H1 (cell line): ENCODE results near the gene ARPP19. TPM values are rescaled to one million over a fixed set of nuclear protein-coding genes. Genes with fewer than 3 reads are reported as not detected.

ENCODE experiments used
- CTCF ChIA-PET: fragments of 300-600 bp; sonication (Branson Sonifier 250); formaldehyde crosslinking; loops from one replicate; lab custom pipeline; 2021; ENCODE audit not compliant: partially characterized antibody; lab: Charles Lee
- POLR2A ChIA-PET: fragments of 300-600 bp; sonication (Branson Sonifier 250); formaldehyde crosslinking; loops from one replicate; lab custom pipeline; 2021; ENCODE audit warnings: inconsistent platforms; ENCODE audit not compliant: partially characterized antibody; lab: Charles Lee
- DNase-seq, 2 experiments: peaks; one replicate each; pipeline versions ENCODE4 v3.0.0 to v3.0.0-alpha.2; 2010 to 2022; ENCODE audit warnings: low spot score in 2 of 2, low read depth in 1 of 2, mixed read lengths in 1 of 2
- FAIRE-seq: peaks from 2 replicates; lab custom pipeline; 2011; peaks lifted over from hg19 to GRCh38; lab: Jason Lieb, UNC
- H2AFZ ChIP-seq: 2 replicates; pipeline ENCODE4 v1.8.1; 2012; ENCODE audit warnings: low read length, inconsistent platforms
- H2AK5ac ChIP-seq: 2 replicates; pipeline ENCODE4 v1.6.1; 2013; ENCODE audit warnings: low read depth, low read length
- H2BK120ac ChIP-seq: replicated peaks from 2 replicates; pipeline ENCODE3; 2013; ENCODE audit warnings: low read depth, low read length, inconsistent platforms
- H2BK12ac ChIP-seq: 2 replicates; pipeline ENCODE4 v1.6.1; 2013; ENCODE audit warnings: low read depth, low read length
- H2BK15ac ChIP-seq: 2 replicates; pipeline ENCODE4 v1.6.1; 2013; ENCODE audit warnings: low read length
- H2BK20ac ChIP-seq: 2 replicates; pipeline ENCODE4 v1.6.1; 2013; ENCODE audit warnings: low read length
- H2BK5ac ChIP-seq: 2 replicates; pipeline ENCODE4 v1.6.1; 2013; ENCODE audit warnings: low read depth, low read length
- H3K14ac ChIP-seq: 2 replicates; pipeline ENCODE4 v1.6.1; 2013; ENCODE audit warnings: inconsistent platforms; ENCODE audit not compliant: insufficient read length
- H3K18ac ChIP-seq: 2 replicates; pipeline ENCODE4 v1.6.1; 2013; ENCODE audit warnings: low read length; ENCODE audit errors: extremely low read depth
- H3K23ac ChIP-seq: 2 replicates; pipeline ENCODE4 v1.6.1; 2013; ENCODE audit warnings: inconsistent platforms; ENCODE audit not compliant: insufficient read length
- H3K23me2 ChIP-seq: 2 replicates; pipeline ENCODE4 v1.6.1; 2013; ENCODE audit warnings: low read depth, low read length
- H3K27ac ChIP-seq: 2 replicates; pipeline ENCODE4 v1.6.1; 2011; ENCODE audit warnings: low read depth, low read length, inconsistent platforms
- H3K27me3 ChIP-seq, 4 experiments: replicated peaks in 1 of 4; 1 replicate in 1 of 4; 2 replicates in 3 of 4; pipeline versions ENCODE4 v1.6.1 to v1.8.1; 2011 to 2013; ENCODE audit warnings: low read length in 3 of 4, mild to moderate bottlenecking in 3 of 4, inconsistent platforms in 2 of 4, mixed read lengths in 2 of 4, moderate library complexity in 1 of 4; ENCODE audit not compliant: control insufficient read depth in 3 of 4, insufficient read depth in 3 of 4; ENCODE audit errors: extremely low read depth in 1 of 4
- H3K36me3 ChIP-seq, 4 experiments: 2 replicates each; pipeline versions ENCODE4 v1.6.1 to v1.8.1; 2011 to 2013; ENCODE audit warnings: mild to moderate bottlenecking in 4 of 4, low read length in 3 of 4, moderate library complexity in 2 of 4, control low read depth in 1 of 4, inconsistent platforms in 1 of 4; ENCODE audit not compliant: insufficient read depth in 4 of 4, control insufficient read depth in 2 of 4
- H3K4ac ChIP-seq: replicated peaks from 2 replicates; pipeline ENCODE3; 2013; ENCODE audit warnings: low read length, low read depth, mixed read lengths, inconsistent platforms; ENCODE audit not compliant: insufficient read length
- H3K4me1 ChIP-seq, 4 experiments: replicated peaks in 1 of 4; 1 replicate in 1 of 4; 2 replicates in 3 of 4; pipeline versions ENCODE4 v1.6.1 to v1.8.1; 2011 to 2013; ENCODE audit warnings: low read length in 3 of 4, inconsistent platforms in 2 of 4, mixed read lengths in 1 of 4; ENCODE audit not compliant: insufficient read depth in 4 of 4, control insufficient read depth in 3 of 4
- H3K4me2 ChIP-seq, 2 experiments: 2 replicates each; pipeline versions ENCODE4 v1.6.1 to v1.8.1; 2011 to 2013; ENCODE audit warnings: low read depth in 2 of 2, low read length in 2 of 2, control low read depth in 1 of 2, inconsistent platforms in 1 of 2, mild to moderate bottlenecking in 1 of 2; ENCODE audit not compliant: insufficient read depth in 1 of 2
- H3K4me3 ChIP-seq, 4 experiments: fragments of 200-600, 300-600 bp in 1 of 4; sonication (generic), shearing (Covaris generic), sonication (Bioruptor Twin) in 1 of 4; 2 replicates each; pipeline versions ENCODE4 v1.5.1 to v1.8.1; 2011 to 2016; ENCODE audit warnings: low read length in 4 of 4, low read depth in 3 of 4, control low read depth in 2 of 4, inconsistent platforms in 2 of 4, mild to moderate bottlenecking in 2 of 4, mixed read lengths in 1 of 4, moderate library complexity in 1 of 4; ENCODE audit not compliant: insufficient read depth in 2 of 4; ENCODE audit errors: extremely low read depth in 1 of 4
- H3K56ac ChIP-seq: replicated peaks from 2 replicates; pipeline ENCODE3; 2013; ENCODE audit warnings: low read depth, mild to moderate bottlenecking, mixed read lengths, low read length, inconsistent platforms; ENCODE audit not compliant: insufficient read length
- H3K79me1 ChIP-seq: 2 replicates; pipeline ENCODE4 v1.6.1; 2013; ENCODE audit warnings: low read depth, low read length, control low read depth
- H3K79me2 ChIP-seq, 2 experiments: 2 replicates each; pipeline versions ENCODE4 v1.6.1 to v1.8.1; 2012 to 2013; ENCODE audit warnings: low read length in 2 of 2, mild to moderate bottlenecking in 2 of 2, inconsistent platforms in 1 of 2; ENCODE audit not compliant: insufficient read depth in 2 of 2, control insufficient read depth in 1 of 2
- H3K9ac ChIP-seq, 4 experiments: replicated peaks in 1 of 4; 1 replicate in 1 of 4; 2 replicates in 3 of 4; pipeline versions ENCODE4 v1.6.1 to v1.8.1; 2011 to 2013; ENCODE audit warnings: low read depth in 3 of 4, low read length in 3 of 4, control low read depth in 2 of 4, mild to moderate bottlenecking in 2 of 4, moderate library complexity in 2 of 4, inconsistent platforms in 1 of 4; ENCODE audit errors: extremely low read depth in 1 of 4
- H3K9me3 ChIP-seq, 2 experiments: 2 replicates each; pipeline versions ENCODE4 v1.6.1 to v1.8.1; 2012 to 2013; ENCODE audit warnings: mild to moderate bottlenecking in 2 of 2, moderate library complexity in 2 of 2, control low read depth in 1 of 2, inconsistent platforms in 1 of 2, low read depth in 1 of 2, low read length in 1 of 2, mixed read lengths in 1 of 2; ENCODE audit not compliant: insufficient read depth in 2 of 2
- H4K20me1 ChIP-seq, 2 experiments: replicated peaks in 1 of 2; 2 replicates each; pipeline versions ENCODE3 to v1.8.1; 2011 to 2013; ENCODE audit warnings: inconsistent platforms in 2 of 2, low read length in 2 of 2, mild to moderate bottlenecking in 1 of 2; ENCODE audit not compliant: insufficient read depth in 2 of 2, control insufficient read depth in 1 of 2
- H4K5ac ChIP-seq: 2 replicates; pipeline ENCODE4 v1.6.1; 2013; ENCODE audit warnings: low read length, low read depth, mixed read lengths, inconsistent platforms; ENCODE audit not compliant: insufficient read length
- H4K8ac ChIP-seq: 2 replicates; pipeline ENCODE4 v1.8.0; 2013; ENCODE audit warnings: mild to moderate bottlenecking, moderate library complexity, low read length, inconsistent platforms; ENCODE audit not compliant: insufficient read depth; ENCODE audit errors: extremely low read depth
- H4K91ac ChIP-seq: replicated peaks from 2 replicates; pipeline ENCODE3; 2013; ENCODE audit warnings: low read length, mixed read lengths, inconsistent platforms; ENCODE audit not compliant: insufficient read length
- CBX8 ChIP-seq: fragments of 300-800, 300-1000 bp; sonication (generic); IDR thresholded peaks from 2 replicates; pipeline ENCODE4 v1.7.1; 2016; ENCODE audit warnings: low read depth, low read length, borderline replicate concordance
- CHD2 ChIP-seq: IDR thresholded peaks from 2 replicates; pipeline ENCODE4 v1.6.1; 2012; ENCODE audit warnings: low read length, improper control_type of control experiment
- EZH2 ChIP-seq: fragments of 200-600 bp; sonication (generic); IDR thresholded peaks from 2 replicates; pipeline ENCODE4 v1.7.1; 2012; ENCODE audit warnings: low read depth, mild to moderate bottlenecking, moderate library complexity, low read length, inconsistent platforms; ENCODE audit not compliant: severe bottlenecking
- GABPA ChIP-seq: IDR thresholded peaks from 2 replicates; pipeline ENCODE4 v1.6.1; 2011; ENCODE audit warnings: mild to moderate bottlenecking, low read length, moderate library complexity, borderline replicate concordance; ENCODE audit not compliant: insufficient read depth
- KDM5A ChIP-seq: fragments of 200-600 bp; IDR thresholded peaks from 2 replicates; pipeline ENCODE4 v1.7.1; 2012; ENCODE audit warnings: mild to moderate bottlenecking, low read length, inconsistent platforms, mixed read lengths
- POLR2AphosphoS5 ChIP-seq: IDR thresholded peaks from 2 replicates; pipeline ENCODE4 v1.6.1; 2011; ENCODE audit warnings: low read depth, low read length
- RNF2 ChIP-seq: fragments of 200-900, 300-1000 bp; sonication (generic); IDR thresholded peaks from 2 replicates; pipeline ENCODE4 v1.7.1; 2016; ENCODE audit warnings: borderline replicate concordance, low read depth, mild to moderate bottlenecking, antibody characterized with exemption, low read length; ENCODE audit not compliant: poor library complexity, severe bottlenecking; ENCODE audit errors: missing control alignments
- TAF7 ChIP-seq: optimal IDR thresholded peaks from 2 replicates; pipeline ENCODE3; 2011; ENCODE audit warnings: low read depth, mild to moderate bottlenecking, inconsistent platforms, low read length, moderate library complexity, borderline replicate concordance
- ZNF274 ChIP-seq: IDR thresholded peaks from 2 replicates; pipeline ENCODE4 v1.7.0; 2012; ENCODE audit warnings: low read length, borderline replicate concordance; ENCODE audit errors: extremely low read depth
- WGBS, 2 experiments: shearing (Covaris generic) in 1 of 2; methylation state at CpG; one replicate each; pipeline versions ENCODE4 v1.1.6 to v1.1.7; 2013 to 2015; ENCODE audit warnings: low lambda C conversion rate in 2 of 2, mixed read lengths in 2 of 2, inconsistent platforms in 1 of 2, low coverage in 1 of 2, missing lambda C conversion rate in 1 of 2; ENCODE audit not compliant: insufficient replicate concordance in 2 of 2, insufficient coverage in 1 of 2, insufficient read length in 1 of 2; ENCODE audit errors: extremely low coverage in 1 of 2, missing lambda C conversion rate in 1 of 2; 5-methylcytosine and 5-hydroxymethylcytosine counted together
- polyA plus RNA-seq, 7 experiments: library from polyadenylated mRNA; depleted of rRNA in 3 of 7; stranded (reverse) in 5 of 7; unstranded in 2 of 7; fragments of >200 nt in 5 of 7; fragments of 200-250 nt in 2 of 7; gene quantifications; 1 replicate in 5 of 7; 2 replicates in 1 of 7; 4 replicates in 1 of 7; pipeline versions ENCODE4 v1.2.1 to v1.2.3, GENCODE V29; 2011 to 2013; ENCODE audit warnings: missing spikeins in 2 of 7, mixed read lengths in 2 of 7
- total RNA-seq: library from RNA; stranded (reverse); fragmentation: NEBNext Ultra II Directional; extraction: Animal tissue kit (Norgen Biotek cat#: 25700); gene quantifications from 2 replicates; pipeline ENCODE4 v1.2.1, GENCODE V29; 2021
- TF ChIP-seq, protein P1 (sequence below): IDR thresholded peaks from 2 replicates; pipeline ENCODE4 v1.6.1; 2012; ENCODE audit warnings: inconsistent platforms
- TF ChIP-seq, protein P2 (sequence below), 3 experiments: IDR thresholded peaks; 1 replicate in 2 of 3; 2 replicates in 1 of 3; pipeline versions ENCODE4 v1.5.1 to v1.6.1; 2011; ENCODE audit warnings: low read length in 3 of 3, mild to moderate bottlenecking in 3 of 3, inconsistent platforms in 2 of 3, low read depth in 1 of 3, moderate library complexity in 1 of 3; ENCODE audit not compliant: insufficient read depth in 1 of 3; ENCODE audit errors: control extremely low read depth in 1 of 3

The ARPP19 gene
- total and polyA plus RNA-seq, 2 of the 8 experiments (the other 6 are each of a cell fraction or from before 2014, with no cell fraction given), result 81.9 to 274 TPM

DNA sequence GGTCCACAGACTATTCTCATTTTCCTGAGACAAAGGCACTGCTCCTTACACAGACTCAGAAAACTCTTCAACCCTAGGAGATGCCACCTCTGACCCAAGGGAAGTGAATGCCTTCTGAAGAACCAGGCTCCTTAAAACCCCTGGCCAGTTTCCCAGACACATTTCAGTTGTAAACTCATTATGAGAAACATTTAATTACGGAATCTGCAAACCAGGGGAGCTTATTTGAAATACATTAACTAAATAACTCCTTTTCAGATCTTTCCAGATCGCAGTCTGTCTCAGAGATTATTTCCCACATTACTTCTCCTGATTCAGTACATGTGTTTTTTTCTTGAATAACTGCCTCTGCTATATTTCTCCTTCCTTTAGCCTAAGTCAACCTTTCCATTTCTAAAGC is 57.7 kb downstream of the ARPP19 start:
- no peak overlapping the region for H2BK120ac ChIP-seq
- H3K79me1 ChIP-seq, result no peaks in the 10 kb centered on the region; the same call in 1 of the 2 replicates
- peaks cover 0 to 19% of the 10 kb centered on the region in 2 experiments; a peak in 1 of 4 replicates for H3K79me2 ChIP-seq
- no peak overlapping the region for H4K8ac ChIP-seq
- H3K14ac ChIP-seq, result no peak overlapping the region
- DNase-seq, result no peak
- no peak overlapping the region for H2BK15ac ChIP-seq
- no peak overlapping the region for H2BK12ac ChIP-seq
- H4K20me1 ChIP-seq, result no peaks in the 10 kb centered on the region
- H3K27ac ChIP-seq, result no peak overlapping the region
- H2BK5ac ChIP-seq, result no peak overlapping the region
- no peak overlapping the region for H3K23ac ChIP-seq
- no peak overlapping the region for H2BK20ac ChIP-seq
- H3K36me3 ChIP-seq, result no peaks in the 10 kb centered on the region
- no peaks in the 10 kb centered on the region for H3K27me3 ChIP-seq
- FAIRE-seq, result no peak
- no peak overlapping the region for H4K5ac ChIP-seq
- no peak overlapping the region for H2AK5ac ChIP-seq
- no peak overlapping the region for H3K4me2 ChIP-seq
- H4K91ac ChIP-seq, result no peak overlapping the region
- no peak overlapping the region for H3K4ac ChIP-seq
- no peak overlapping the region for H3K4me3 ChIP-seq
- no peak overlapping the region for H3K56ac ChIP-seq
- no peak overlapping the region for H3K18ac ChIP-seq
- no peaks in the 10 kb centered on the region for H3K4me1 ChIP-seq
- WGBS, 2 experiments, result 89% methylated on average over 2 of the region's 2 CpGs; no CpG with 5 or more reads in 1 of the 2 experiments
- POLR2A ChIA-PET, result interaction anchor here (0.6 to 1.2 kb wide), 3 partner anchors 9 to 249 kb away, joined by 3 read pairs; no protein-coding TSS in a partner anchor
- no peaks in the 10 kb centered on the region for H3K9me3 ChIP-seq
- H3K9ac ChIP-seq, result no peak overlapping the region
- CTCF ChIA-PET, result no interaction called here
- H3K23me2 ChIP-seq, result no peaks in the 10 kb centered on the region
- no peak overlapping the region for H2AFZ ChIP-seq
- TF ChIP-seq, protein P1, sequence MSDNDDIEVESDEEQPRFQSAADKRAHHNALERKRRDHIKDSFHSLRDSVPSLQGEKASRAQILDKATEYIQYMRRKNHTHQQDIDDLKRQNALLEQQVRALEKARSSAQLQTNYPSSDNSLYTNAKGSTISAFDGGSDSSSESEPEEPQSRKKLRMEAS, result no peak
- TF ChIP-seq KDM5A, result no peak
- TF ChIP-seq RNF2, result no peak
- TF ChIP-seq CBX8, result no peak
- TF ChIP-seq CHD2, result no peak
- no peak for TF ChIP-seq ZNF274
- no peak for TF ChIP-seq POLR2AphosphoS5
- no peak for TF ChIP-seq GABPA
- TF ChIP-seq, protein P2, sequence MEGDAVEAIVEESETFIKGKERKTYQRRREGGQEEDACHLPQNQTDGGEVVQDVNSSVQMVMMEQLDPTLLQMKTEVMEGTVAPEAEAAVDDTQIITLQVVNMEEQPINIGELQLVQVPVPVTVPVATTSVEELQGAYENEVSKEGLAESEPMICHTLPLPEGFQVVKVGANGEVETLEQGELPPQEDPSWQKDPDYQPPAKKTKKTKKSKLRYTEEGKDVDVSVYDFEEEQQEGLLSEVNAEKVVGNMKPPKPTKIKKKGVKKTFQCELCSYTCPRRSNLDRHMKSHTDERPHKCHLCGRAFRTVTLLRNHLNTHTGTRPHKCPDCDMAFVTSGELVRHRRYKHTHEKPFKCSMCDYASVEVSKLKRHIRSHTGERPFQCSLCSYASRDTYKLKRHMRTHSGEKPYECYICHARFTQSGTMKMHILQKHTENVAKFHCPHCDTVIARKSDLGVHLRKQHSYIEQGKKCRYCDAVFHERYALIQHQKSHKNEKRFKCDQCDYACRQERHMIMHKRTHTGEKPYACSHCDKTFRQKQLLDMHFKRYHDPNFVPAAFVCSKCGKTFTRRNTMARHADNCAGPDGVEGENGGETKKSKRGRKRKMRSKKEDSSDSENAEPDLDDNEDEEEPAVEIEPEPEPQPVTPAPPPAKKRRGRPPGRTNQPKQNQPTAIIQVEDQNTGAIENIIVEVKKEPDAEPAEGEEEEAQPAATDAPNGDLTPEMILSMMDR (IDR thresholded peaks at IDR 0.05; ENCODE audit: control extremely low read depth in 1 of 3, insufficient read depth in 1 of 3, low read depth in 1 of 3, low read length in 3 of 3), result no peak
- no peak for TF ChIP-seq TAF7
- no peak for TF ChIP-seq EZH2
